Measurements from ENCODE around the gene RBMY1B. TPM values are rescaled to one million over a fixed set of nuclear protein-coding genes. Genes with fewer than 3 reads are reported as not detected.
"Not testable (repeated sequence)": the region's sequence is repeated elsewhere in the genome, so short reads cannot be mapped to it uniquely, and the experiment has no call there.

RBMY1B gene
- total RNA-seq (2014; rRNA removed; shearing (Covaris generic)): not detected in 2 replicates

DNA sequence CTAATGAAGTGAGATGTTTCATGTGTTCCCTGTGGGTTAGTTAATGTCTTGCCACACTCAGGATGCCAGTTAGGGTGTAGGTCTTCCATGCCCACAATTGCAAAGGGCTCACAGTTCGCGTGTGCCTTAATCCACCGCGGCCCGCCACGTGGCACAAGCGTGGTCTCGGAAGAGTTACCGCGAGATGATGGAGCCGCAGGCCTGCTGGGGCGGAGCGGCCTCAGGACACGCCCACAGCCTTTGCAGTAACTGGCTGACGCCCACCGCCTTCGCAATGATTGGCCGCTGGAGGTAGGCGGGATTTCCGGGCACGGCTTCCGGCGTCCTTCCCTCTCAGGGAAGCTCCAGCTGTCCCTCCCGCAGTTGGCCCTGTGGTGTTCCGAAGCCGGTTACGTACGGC is at the start of gene RBMY1B:
Gene RBMY1B, plus strand, starts transcription at position 301 of the 400 bp plus-strand sequence. CDS start 2,013 bp downstream, outside the sequence.
- H3K27me3 ChIP-seq (ENCODE audit: control insufficient read depth, insufficient read depth, low read length); H3K36me3 ChIP-seq (replicated peaks; ENCODE audit: control insufficient read depth, insufficient read depth, low read length); DNase-seq; H3K4me3 ChIP-seq (ENCODE audit: insufficient read depth, low read depth, low read length): not testable (repeated sequence)

DNA sequence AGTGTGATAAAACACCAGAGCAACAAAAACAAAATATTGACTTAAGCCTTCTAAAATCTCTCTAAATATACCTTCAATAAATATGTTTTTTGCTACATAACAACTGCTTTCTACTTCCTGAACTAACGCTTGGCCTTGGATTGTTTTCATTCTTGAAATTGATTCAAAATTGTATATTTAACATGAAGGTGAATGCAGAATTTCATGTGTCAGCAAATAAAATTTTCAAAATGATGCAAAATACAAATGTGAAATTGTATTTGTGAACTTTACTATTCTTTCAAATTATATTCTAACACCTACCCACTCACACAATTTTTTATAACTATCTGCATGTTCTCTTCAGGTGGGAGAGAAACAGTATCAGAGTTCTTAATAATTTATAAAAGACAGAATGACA is 48.2 kb upstream of the RBMY1B start:
- DNase-seq; H3K27me3 ChIP-seq (ENCODE audit: control insufficient read depth, insufficient read depth, low read length); H3K36me3 ChIP-seq (replicated peaks; ENCODE audit: control insufficient read depth, insufficient read depth, low read length); H3K4me3 ChIP-seq (ENCODE audit: insufficient read depth, low read depth, low read length): not testable (repeated sequence)

- no peak overlapping the region for H3K4me3 ChIP-seq (ENCODE audit: insufficient read depth, low read depth, low read length)
- no peaks in the 10 kb centered on the region for H3K27me3 ChIP-seq (ENCODE audit: control insufficient read depth, insufficient read depth, low read length)
- no peak for DNase-seq
- no peaks in the 10 kb centered on the region for H3K36me3 ChIP-seq (replicated peaks; ENCODE audit: control insufficient read depth, insufficient read depth, low read length)
Observed at GRCh38 chrY:21482967-21483366, 28.2 kb upstream of the RBMY1B start.

DNA sequence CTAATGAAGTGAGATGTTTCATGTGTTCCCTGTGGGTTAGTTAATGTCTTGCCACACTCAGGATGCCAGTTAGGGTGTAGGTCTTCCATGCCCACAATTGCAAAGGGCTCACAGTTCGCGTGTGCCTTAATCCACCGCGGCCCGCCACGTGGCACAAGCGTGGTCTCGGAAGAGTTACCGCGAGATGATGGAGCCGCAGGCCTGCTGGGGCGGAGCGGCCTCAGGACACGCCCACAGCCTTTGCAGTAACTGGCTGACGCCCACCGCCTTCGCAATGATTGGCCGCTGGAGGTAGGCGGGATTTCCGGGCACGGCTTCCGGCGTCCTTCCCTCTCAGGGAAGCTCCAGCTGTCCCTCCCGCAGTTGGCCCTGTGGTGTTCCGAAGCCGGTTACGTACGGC is 23.4 kb downstream of the RBMY1B start, which contains the start of gene RBMY1A1:
Gene RBMY1A1, plus strand, starts transcription at position 301 of the 400 bp plus-strand sequence. CDS start 2,013 bp downstream, outside the sequence.
- not testable (repeated sequence) for H3K4me3 ChIP-seq (ENCODE audit: insufficient read depth, low read depth, low read length); H3K27me3 ChIP-seq (ENCODE audit: control insufficient read depth, insufficient read depth, low read length); DNase-seq; H3K36me3 ChIP-seq (replicated peaks; ENCODE audit: control insufficient read depth, insufficient read depth, low read length)

DNA sequence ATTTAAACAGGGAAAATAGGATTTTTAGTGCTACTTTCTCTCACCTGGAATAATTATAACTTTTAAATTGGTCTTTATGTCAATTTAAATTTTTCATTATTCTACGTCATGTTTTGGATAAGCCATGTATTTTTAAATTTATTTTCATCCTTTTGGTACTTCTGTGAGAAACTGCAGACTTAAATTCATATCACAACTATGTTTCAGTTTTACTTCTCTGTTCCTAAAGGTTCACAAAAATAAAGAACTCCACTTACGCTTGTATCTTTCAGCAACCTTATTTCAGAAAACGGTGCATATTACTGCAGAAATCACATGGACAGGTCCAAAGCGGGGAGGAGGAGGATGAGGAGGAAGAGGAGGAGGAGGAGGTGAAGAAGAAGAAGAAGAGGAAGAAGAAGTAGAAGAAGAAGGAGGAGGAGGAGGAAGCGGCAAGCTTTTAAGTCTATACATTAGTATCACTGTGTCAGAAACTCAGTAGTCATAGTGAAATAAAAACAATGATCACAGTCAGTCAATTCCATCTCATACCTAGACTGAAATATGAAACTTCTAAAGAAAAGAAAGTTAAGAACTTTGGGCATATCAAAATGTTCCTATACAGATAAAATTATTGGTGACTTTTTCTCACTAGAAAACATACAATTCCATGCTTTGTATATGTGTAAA is 48.3 kb downstream of the RBMY1B start:
- not testable (repeated sequence) for H3K27me3 ChIP-seq (ENCODE audit: control insufficient read depth, insufficient read depth, low read length); DNase-seq; H3K4me3 ChIP-seq (ENCODE audit: insufficient read depth, low read depth, low read length); H3K36me3 ChIP-seq (replicated peaks; ENCODE audit: control insufficient read depth, insufficient read depth, low read length)

Other genes with a start within 250 kb of the RBMY1B start
- not detected in 2 replicates for gene RBMY1A1, start 23.5 kb downstream of the RBMY1B start, total RNA-seq (2014; rRNA removed; shearing (Covaris generic))